Measurements from ENCODE around the gene TRIM28. TPM values are rescaled to one million over a fixed set of nuclear protein-coding genes. Genes with fewer than 3 reads are reported as not detected.

The TRIM28 gene
- total RNA-seq: 204 and 211 TPM in 2 replicates

DNA sequence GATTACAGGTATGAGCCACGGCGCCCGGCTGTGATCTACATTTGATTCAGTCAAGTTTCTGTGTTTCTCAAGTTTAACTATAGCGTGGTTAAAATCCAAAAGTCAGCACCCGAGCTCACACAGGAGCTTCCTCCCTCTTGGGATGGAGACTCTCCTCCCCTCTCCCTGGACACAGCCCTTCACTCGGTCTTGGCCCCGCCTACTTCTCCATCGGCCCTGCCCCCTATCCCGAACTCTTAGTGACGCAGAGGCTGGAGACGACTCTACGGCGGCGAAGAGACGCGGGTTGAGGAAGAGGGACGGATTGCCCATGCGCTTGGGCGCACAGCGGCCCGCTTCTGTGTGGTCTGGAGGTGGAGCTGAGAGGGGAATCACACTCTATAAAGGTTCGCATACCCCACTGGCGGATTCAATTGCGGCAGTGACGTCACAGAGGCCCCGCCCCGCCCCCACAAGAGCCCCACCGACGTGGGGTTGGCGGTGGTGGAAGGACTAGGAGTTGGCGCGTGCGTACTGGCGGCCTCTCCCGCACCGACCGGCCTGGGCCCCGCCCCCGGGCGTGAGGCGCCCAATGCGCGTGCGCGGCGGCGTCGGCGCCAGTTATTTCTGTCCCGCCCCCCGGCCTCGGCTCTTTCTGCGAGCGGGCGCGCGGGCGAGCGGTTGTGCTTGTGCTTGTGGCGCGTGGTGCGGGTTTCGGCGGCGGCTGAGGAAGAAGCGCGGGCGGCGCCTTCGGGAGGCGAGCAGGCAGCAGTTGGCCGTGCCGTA is at the start of gene TRIM28:
TRIM28 (plus strand) TSS at position 239 of the 765 bp plus-strand sequence. CDS start 694 bp downstream, outside the sequence.

GRCh38 chr19:58511353-58512208 is 32.3 kb upstream of the TRIM28 start, which contains the start of gene SLC27A5:
TSS of gene SLC27A5 (minus strand) at chr19:58511992. CDS start at chr19:58511955, 37 bp downstream.

GRCh38 chr19:58519355-58520256 is 24.3 kb upstream of the TRIM28 start, which contains the start of gene ZBTB45:
TSS of gene ZBTB45 (minus strand) at chr19:58519810. CDS start at chr19:58517673, 2,137 bp downstream.

DNA sequence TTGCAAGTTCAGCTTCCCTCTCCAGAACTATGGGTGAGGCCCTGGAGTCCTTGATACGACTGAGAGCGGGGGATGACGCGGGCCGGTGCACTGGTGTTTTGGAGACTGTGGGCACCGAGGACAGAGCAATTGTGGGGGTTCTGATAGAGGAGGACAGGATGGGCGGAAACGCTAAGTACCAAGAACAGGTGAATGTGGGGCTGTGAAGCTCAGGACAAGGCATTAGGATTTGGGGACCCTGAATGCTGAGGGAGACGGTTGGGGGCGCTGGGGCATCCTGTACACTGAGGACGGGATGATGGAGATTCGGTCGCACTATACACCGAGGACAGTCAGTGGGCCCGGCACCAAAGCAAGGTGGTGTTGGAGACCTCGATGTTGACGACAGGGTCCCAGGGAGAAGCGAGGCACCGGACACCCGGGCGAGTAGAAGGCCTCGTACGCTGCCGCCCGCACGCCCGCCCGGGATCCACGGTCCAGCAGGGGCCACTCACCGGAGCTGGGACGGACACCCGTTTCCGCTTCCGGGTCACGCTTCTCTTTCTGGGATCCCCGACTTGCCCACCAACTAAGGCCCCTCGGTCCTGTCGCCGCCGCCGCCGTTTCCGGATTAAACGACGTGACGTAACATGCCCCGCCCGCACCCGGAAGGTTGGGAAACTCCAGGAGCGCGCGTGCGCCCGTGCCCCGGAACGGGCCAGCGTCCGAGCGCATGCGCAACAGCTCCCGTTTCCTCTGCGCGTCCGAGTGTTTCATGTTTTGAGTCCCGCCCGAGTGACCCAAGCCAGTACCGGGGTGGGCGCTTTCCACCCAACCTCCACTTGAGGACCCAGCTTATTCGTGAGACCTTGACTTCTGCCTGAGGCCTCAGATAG is 10.9 kb downstream of the TRIM28 start, which contains the start of gene CHMP2A:
CHMP2A (minus strand) TSS at position 612 of the 875 bp plus-strand sequence. CDS start 893 bp downstream, outside the sequence.

DNA sequence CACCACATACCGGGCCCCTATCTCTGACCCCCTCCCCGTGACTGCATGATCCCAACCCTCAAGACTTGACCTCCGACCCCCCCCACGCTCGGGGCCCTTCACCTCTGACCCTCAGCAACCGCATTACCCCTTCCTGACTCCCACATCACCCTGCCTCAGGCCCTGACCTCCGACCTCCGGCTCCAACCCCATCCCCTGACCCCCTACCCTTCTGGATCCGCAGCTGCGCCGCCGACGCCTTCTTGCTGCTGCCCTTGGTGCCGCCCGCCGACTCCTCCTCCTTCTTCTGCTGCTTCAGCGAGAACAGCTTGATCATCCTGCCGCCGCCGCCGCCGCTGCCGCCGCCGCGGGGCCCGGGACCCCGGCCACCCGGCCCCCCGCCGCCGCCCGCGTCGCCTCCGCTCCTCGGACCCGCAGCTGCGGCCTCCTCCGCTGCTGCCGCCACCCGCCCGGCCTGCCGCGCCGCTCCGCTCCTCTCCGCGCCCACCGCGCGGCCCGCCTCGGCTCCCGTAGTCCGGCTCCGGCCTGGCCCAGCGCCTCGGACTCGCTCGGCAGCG is 14.3 kb downstream of the TRIM28 start, which contains the start of gene UBE2M:
UBE2M (minus strand) TSS at position 546 of the 557 bp plus-strand sequence; CDS start at position 316, 230 bp downstream.

GRCh38 chr19:58572818-58573657 is 29.2 kb downstream of the TRIM28 start, which contains the start of gene MZF1:
TSS of gene MZF1 (minus strand) at chr19:58573335. CDS start at chr19:58571389, 1,946 bp downstream.

Other genes with a start within 250 kb of the TRIM28 start
- gene ERVK3-1, start 238.7 kb upstream of the TRIM28 start, total RNA-seq: 21.8 and 35.2 TPM in 2 replicates
- gene ZSCAN22, start 217.1 kb upstream of the TRIM28 start, total RNA-seq: 2.4 and 2.8 TPM in 2 replicates
- 24.8 and 61.8 TPM in 2 replicates for gene A1BG, start 190.6 kb upstream of the TRIM28 start, total RNA-seq
- 0.12 and 0.29 TPM in 2 replicates for gene ZNF497, start 181.3 kb upstream of the TRIM28 start, total RNA-seq
- 3.8 and 4.8 TPM in 2 replicates for gene ZNF837, start 163.0 kb upstream of the TRIM28 start, total RNA-seq
- 1,797 and 1,853 TPM in 2 replicates for gene RPS5, start 156.8 kb upstream of the TRIM28 start, total RNA-seq
- gene RNF225, start 148.4 kb upstream of the TRIM28 start, total RNA-seq: not detected in 2 replicates
- gene ZNF584, start 135.4 kb upstream of the TRIM28 start, total RNA-seq: 12.7 and 16.5 TPM in 2 replicates
- gene ZNF132, start 103.9 kb upstream of the TRIM28 start, total RNA-seq: 6.4 and 7.1 TPM in 2 replicates
- gene ZNF324B, start 92.4 kb upstream of the TRIM28 start, total RNA-seq: 7.5 and 7.6 TPM in 2 replicates
- gene ZNF324, start 77.0 kb upstream of the TRIM28 start, total RNA-seq: 10.7 and 12.1 TPM in 2 replicates
- gene ZNF446, start 67.7 kb upstream of the TRIM28 start, total RNA-seq: 12.8 and 16.3 TPM in 2 replicates
- 4.8 and 5.5 TPM in 2 replicates for gene SLC27A5, start 32.1 kb upstream of the TRIM28 start, total RNA-seq
- 5.9 and 9.4 TPM in 2 replicates for gene ZBTB45, start 24.3 kb upstream of the TRIM28 start, total RNA-seq
- 133 and 136 TPM in 2 replicates for gene CHMP2A, start 11.0 kb downstream of the TRIM28 start, total RNA-seq
- 21.6 and 30.4 TPM in 2 replicates for gene UBE2M, start 14.5 kb downstream of the TRIM28 start, total RNA-seq
- 7.4 and 13.3 TPM in 2 replicates for gene MZF1, start 29.3 kb downstream of the TRIM28 start, total RNA-seq

Data from cardiac ventricle fibroblast (primary cell).